NK-92 (cell line): ENCODE results near the gene DZIP1.

Source experiments
- DNase-seq: peaks from one replicate; lab custom pipeline; 2025; ENCODE audit not compliant: unreplicated experiment; lab: John Stamatoyannopoulos, UW

The DZIP1 gene

GRCh38 chr13:95643571-95643935, 953 bp downstream of the DZIP1 start:
- no peak for DNase-seq

DNA sequence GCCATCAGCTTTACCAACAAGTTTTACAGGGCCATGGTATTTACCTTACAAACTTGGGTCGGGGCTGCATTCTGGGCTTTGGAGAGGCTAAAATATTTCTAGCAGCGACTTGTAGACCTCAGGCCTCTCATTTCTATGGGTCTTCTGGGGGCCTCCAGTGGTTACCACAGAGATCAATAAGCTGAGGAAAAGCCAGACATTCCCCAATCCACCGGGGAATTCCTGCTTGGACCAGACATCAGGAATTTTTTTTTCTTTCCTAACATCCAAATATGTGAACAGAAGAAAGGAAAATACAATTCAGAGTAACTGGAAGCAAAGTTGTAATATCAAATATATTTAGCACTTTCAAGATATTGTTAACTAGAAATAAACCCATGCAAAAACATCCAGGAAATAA, 1.5 kb downstream of the DZIP1 start:
- DNase-seq, result no peak

DNA sequence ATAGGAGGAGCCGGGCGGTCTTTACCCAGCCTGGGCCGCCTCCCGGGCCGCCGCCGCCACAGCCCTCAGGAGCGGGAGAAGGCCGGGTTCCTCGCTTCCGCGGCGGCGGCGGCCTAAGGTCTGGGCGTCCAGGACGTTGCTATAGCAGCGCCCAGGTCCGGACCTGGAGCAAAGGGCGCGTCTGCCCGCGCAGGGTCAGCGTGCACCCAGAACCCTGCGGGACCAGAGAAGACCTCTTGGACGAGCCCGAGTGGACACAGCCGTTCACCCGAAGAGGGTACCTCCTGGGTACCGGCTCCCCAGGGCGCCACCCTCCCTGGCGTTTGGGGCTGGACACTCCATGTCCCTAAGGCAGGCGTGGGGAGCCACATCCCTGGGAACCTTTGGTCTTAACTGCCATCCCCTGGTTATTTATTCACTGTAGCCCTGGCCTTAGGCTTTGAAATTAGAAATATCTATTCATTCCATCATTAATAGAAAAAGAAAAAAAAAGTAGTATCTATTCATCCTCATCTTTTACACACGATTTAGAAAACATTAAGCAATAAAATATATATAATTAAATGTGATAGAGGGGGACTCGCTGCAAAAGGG, 2.4 kb downstream of the DZIP1 start:
- DNase-seq, result no peak

DNA sequence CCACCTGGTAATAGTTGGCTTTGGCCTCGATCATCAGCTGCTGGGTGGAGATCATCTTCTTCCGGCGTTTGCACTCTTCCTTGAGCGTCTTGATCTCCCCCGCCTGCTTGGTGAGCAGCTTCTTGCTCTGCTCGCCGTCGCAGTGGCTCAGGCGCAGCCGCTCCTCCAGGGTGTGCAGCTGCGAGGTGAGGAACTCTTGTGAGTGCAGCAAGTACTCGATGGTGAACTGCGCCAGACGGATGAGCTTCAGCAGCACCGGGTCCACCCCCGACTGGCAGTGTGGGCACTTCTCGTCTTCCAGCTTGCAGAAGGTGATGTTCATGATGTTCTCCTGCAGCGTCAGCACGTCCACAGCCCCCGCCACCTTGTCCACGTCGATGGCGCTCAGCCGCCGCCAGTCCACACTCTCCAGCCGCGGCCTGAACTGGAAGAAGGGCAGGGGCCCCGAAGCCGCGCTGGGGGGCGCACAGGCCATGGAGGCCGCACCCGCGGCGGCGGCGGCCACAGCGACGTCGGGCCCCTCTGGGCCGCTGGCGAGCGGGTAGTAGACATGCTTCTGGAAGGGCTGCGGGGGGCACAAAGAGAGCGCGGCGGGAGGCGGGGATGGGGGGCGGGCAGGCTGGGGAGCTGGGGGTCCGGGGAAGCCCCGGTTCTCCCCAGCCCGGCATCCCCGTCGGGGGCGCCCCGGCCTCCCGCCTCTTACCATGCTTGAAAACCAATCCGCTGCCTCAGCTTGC, 3.0 kb downstream of the DZIP1 start:
- DNase-seq, result no peak

DNA sequence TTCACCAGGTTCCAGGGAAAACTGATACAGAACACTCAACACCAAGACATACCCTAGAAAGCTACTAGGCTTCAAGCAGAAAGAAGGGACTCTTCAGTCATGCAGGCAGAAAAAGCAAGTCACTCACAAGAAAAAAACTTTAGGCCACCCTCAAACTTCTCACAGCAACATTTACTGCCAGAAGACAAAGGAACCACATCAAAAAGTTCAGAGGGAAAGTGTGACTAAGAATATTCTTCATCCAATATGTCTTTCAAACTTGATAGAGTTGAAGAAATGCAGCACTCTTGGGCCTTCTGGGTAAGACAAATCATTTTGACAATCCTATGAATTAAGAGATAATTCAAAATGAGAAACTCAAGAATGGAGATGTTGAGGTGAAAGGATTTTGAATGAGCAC, 7.7 kb downstream of the DZIP1 start:
- DNase-seq, result no peak

DNA sequence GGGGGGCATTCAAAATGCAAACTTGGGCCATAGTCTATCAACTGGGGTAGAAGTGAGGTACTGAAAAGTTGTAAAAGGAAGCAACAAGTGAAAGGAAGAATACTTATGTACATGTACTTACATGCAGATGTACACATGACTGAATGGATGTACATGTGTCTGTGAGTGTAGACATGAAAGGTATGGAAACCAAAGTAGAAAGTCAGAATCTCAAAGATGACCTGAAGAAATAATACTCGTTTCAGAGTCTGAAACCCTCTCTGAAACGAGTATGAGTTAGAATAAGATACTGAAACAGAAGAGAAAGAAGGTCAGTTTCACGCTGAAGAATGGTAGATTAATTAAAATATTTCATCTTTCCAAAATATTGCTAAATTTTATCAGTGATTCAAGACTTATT, 13.9 kb downstream of the DZIP1 start:
- no peak for DNase-seq

- no peak for DNase-seq
These were observed 15.4 kb downstream of the DZIP1 start for GRCh38 chr13:95629071-95629470.

DNA sequence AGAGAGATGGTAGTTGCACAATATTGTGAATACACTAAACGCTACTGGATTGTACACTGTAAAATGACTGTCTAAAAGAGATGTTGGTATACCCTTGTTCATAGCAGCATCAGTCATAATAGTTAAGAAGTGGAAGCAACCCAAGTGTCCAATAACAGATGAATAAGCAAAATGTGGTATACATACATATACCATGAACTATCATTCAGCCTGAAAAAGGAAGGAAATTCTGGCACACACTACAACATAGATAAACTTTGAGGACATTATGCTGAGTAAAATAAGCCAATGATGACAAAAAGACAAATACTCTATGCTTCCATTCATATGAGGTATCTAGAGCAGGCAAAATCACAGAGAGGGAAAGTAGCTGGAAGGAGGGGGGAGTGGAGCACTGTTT, 16.0 kb downstream of the DZIP1 start:
- no peak for DNase-seq

- no peak for DNase-seq
These were observed 16.9 kb downstream of the DZIP1 start for GRCh38 chr13:95627590-95627989.

DNA sequence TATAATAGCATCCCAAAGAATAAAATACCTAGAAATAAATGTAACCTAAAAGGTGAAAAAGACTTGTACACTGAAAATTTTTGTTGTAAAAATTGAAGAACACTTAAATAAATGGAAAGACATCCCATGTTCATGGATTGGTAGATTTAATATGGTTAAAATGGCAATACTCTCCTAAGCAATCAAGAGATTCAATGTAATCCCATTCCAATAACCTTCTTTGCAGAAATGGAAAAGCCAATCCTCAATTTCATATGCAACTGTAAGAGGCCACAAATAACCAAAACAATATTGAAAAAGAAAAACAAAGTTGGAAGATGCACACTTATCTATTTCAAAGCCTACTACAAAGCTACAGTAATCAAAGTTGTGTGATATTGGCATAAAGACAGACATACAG, 17.7 kb downstream of the DZIP1 start:
- no peak for DNase-seq

DNA sequence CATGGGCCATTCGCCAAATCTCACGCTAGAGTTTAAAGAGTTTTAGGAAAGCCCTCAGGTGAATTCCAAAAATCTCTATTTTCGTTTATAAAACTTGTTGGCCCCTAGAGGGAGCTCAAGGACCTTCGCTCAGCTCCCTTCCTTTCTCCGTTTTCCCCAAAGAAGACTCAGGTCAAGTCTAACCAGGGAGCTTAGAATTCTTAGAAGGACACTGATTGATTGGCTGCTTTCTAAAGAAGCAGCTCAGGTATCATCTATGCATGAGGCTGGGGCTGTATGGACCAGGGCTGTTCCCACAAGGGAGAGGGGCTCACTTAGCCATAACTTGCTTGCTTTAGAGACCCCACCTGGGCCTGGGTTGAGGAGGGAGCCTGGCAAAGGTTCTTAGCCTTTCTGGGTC, 20.5 kb downstream of the DZIP1 start:
- no peak for DNase-seq

DNA sequence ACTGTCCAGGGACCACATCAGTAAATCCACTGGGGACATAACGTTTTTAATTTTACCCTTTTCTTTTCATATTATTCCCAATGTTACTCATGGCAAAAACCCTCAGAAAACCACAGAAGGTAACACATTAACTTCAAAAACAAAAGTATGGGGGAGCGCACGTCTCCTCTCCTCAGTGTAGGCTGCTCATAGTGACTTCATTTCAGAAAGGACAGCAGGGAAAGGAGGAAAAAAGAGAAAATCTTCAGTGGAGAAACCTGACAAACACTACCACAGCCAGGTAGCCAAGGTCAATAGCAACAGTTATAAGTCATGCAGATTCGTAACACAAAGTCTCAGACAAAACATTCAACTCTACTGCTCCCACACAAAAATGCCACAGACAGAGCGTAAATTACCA, 21.4 kb downstream of the DZIP1 start:
- DNase-seq, result no peak

DNA sequence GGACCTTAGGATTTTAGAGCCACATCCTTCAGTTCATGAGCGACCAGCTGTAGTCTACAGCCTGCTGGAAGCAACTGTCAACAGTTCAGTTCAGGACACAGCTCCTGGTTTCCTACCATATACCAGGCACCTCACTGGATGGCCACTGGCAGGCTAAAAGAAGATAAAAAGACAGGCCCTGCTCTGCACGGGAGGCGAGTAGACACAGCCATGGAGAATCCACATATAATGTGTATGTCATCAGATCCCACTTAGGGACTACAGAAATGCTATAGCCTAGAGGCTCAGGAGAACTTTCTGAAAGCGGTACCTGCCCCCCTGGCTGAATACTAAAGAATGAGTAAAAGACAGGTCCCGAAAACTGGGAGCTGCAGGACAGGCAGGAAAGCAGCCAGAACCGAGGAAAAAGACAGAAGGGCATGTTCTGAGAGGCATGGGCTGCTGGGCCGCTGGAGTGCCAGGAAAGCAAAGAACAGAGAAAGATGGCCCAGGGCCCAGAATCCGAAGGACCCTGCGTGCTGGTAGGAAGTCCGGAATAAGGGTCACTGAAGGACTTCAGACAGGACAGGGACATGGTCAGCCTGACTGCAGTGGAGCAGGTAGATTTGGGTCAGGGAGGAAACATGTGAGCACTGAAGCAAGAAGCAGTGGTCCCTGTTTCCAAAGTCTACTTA, 23.5 kb downstream of the DZIP1 start:
- no peak for DNase-seq

DNA sequence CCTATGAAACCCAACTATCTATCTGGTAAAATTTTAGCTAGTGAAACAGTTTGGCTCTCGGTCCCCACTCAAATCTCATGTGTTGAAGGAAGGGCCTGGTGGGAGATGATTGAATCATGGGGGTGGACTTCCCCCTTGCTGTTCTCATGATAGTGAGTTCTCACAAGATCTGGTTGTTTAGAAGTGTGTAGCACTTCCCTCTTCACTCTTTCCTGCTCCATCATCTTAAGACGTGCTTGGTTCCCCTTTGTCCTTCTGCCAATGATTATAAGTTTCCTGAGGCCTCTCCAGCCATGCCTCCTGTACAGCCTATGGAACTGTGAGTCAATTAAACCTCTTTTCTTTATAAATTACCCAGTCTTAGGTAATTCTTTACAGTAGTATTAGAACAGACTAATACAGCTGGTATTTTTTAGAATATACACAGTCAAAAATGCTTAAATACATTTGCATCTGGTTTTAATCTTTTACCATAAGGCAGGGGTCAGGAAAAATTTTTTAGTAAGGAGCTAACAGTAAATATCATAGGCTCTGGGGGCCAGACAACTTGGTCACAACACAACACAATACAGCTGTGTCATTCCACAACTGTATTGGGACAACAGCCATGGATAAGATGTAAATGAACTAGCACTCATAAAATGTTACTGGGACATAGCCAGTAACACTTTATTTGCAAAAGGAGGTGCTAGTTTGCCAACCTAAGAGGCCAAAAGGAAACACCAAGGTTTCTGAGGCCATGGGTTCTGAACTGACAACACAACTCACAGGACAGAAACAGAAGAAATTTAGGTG, 24.3 kb downstream of the DZIP1 start:
- no peak for DNase-seq

- no peak for DNase-seq
These were observed 29.0 kb downstream of the DZIP1 start for GRCh38 chr13:95615539-95615938.

GRCh38 chr13:95614641-95615245, 29.8 kb downstream of the DZIP1 start:
- no peak for DNase-seq

GRCh38 chr13:95608640-95609323, 35.7 kb downstream of the DZIP1 start:
- no peak for DNase-seq

DNA sequence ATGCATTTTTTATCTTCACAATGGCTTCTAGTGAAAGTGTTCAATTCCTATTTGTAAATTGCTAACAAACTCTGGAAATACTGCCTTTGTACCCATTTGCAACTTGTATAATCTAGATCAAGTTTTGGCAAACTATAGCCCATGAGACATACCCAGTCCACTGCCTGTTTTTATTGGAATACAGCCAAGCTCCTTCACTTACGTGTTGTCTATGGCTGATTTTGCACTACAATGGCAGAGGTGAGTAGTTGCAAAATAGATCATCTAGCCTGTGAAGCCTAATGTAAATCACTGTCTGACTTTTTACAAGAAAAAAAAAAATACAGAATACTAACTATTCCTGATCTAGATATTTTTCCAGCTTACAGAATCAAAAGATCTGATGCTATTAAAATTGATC, 37.1 kb downstream of the DZIP1 start:
- no peak for DNase-seq

DNA sequence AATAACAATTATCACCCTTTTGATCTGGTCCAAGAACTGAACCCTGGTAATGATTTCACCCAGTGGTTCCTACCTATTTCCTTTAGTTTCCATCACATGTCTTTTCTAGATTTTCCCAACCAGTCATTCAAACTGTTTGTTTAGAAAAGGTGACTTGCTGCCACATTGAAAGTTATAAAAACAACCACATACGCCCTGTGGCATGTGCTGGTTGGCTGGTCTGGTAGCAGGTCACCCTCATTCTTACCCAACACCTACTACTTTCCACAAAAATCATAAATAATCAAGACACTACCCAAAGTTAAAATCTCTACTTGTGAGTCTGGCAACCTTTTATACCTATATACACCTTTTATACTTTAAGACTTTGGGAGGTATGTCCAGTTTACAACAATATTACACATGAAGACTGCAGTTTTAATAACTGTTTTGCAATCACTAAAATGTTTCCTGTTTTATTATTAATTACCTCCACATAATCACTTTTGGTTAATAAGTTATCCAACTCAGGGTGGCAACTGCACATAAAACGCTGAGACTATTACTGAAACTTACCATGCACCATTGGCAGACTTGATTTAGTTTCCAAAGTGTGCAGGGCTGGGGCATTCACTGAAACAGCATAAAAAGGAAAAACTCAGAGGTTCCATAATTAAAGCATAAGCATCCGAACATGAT, 38.9 kb downstream of the DZIP1 start:
- DNase-seq, result no peak

- no peak for DNase-seq
These were observed 40.0 kb downstream of the DZIP1 start for GRCh38 chr13:95604556-95604915.
